ENCODE measurements around the gene ERVFRD-1. TPM values are rescaled to one million over a fixed set of nuclear protein-coding genes. Genes with fewer than 3 reads are reported as not detected.

ERVFRD-1 gene
- polyA plus RNA-seq, 3 donors: 0.05 to 0.06 TPM; not detected in 1

DNA sequence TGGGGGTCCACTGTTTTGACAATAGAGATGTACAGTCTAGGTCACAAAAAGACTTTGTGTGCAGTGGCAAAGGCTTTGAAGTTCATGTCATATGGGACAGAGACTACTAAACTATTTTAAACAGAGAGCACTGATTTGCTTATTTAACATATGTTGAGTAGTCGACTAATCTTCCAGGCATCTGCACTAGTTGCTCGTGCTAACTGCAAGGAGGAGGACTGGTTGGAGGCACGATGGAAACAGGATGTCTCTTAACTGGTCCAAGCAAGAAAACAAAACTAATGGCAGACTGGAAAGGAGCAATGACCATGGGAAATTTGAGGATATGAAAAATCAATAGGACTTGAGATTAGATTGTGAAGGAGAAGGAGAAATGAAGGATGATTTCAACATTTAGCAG lies 28.5 kb upstream of the ERVFRD-1 start:
- Mint-ChIP-seq H3K27me3 (ENCODE audit: low read depth in 3 of 3) (no peaks in the 10 kb centered on the region), H3K36me3 (peaks cover 12 to 15% of the 10 kb centered on the region in 2 donors), H3K4me3 (no peak overlapping the region), H3K9me3 (peaks cover 0 to 5% (median 0%) of the 10 kb centered on the region in 7 donors), H3K27ac (peak overlapping the region in 4 of 7 donors; percentile 13 to 67 (median 33)), H3K4me1 (peaks cover 40% of the 10 kb centered on the region)
- Histone ChIP-seq H3K36me3 (replicated peaks in 1 of 2; ENCODE audit: control insufficient read depth in 1 of 2, insufficient read depth in 2 of 2, low read length in 2 of 2) (peaks cover 11 to 15% of the 10 kb centered on the region in 2 donors), H3K27me3 (ENCODE audit: control insufficient read depth in 2 of 2, insufficient read depth in 2 of 2, low read length in 2 of 2) (no peaks in the 10 kb centered on the region), H3K4me1 (ENCODE audit: control insufficient read depth in 1 of 2, insufficient read depth in 2 of 2, low read length in 2 of 2) (peaks cover 30 to 33% of the 10 kb centered on the region in 2 donors), H4K20me1 (ENCODE audit: insufficient read depth, low read length) (no peaks in the 10 kb centered on the region), H3K9me3 (replicated peaks in 1 of 2; ENCODE audit: control insufficient read depth in 1 of 2, insufficient read depth in 1 of 2, low read length in 2 of 2) (no peaks in the 10 kb centered on the region), H2AFZ (ENCODE audit: insufficient read depth, low read depth, low read length, poor library complexity, severe bottlenecking) (no peak overlapping the region), H3K27ac (ENCODE audit: low read depth in 1 of 2, low read length in 2 of 2) (no peak overlapping the region), H3K9ac (ENCODE audit: insufficient read depth, low read length, poor library complexity, severe bottlenecking) (no peak overlapping the region), H3K4me3 (replicated peaks in 1 of 3; ENCODE audit: low read depth in 2 of 3, low read length in 3 of 3) (no peak overlapping the region), H3K4me2 (replicated peaks; ENCODE audit: extremely low read depth, low read length, poor library complexity, severe bottlenecking) (no peak overlapping the region), H3K79me2 (ENCODE audit: insufficient read depth, low read length) (no peaks in the 10 kb centered on the region)
- TF ChIP-seq, protein P1, sequence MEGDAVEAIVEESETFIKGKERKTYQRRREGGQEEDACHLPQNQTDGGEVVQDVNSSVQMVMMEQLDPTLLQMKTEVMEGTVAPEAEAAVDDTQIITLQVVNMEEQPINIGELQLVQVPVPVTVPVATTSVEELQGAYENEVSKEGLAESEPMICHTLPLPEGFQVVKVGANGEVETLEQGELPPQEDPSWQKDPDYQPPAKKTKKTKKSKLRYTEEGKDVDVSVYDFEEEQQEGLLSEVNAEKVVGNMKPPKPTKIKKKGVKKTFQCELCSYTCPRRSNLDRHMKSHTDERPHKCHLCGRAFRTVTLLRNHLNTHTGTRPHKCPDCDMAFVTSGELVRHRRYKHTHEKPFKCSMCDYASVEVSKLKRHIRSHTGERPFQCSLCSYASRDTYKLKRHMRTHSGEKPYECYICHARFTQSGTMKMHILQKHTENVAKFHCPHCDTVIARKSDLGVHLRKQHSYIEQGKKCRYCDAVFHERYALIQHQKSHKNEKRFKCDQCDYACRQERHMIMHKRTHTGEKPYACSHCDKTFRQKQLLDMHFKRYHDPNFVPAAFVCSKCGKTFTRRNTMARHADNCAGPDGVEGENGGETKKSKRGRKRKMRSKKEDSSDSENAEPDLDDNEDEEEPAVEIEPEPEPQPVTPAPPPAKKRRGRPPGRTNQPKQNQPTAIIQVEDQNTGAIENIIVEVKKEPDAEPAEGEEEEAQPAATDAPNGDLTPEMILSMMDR (IDR thresholded peaks at IDR 0.05): no peak
- no peak for DNase-seq
- WGBS (ENCODE audit: insufficient coverage): 85% methylated on average over 2 of the region's 3 CpGs
- intact Hi-C loops (cut with micrococcal nuclease): loop anchor here (5.0 to 10.0 kb wide), 5 partner anchors 48 to 437 kb away; partner anchors contain the start of gene SMIM13 (in 1 of the 2)

DNA sequence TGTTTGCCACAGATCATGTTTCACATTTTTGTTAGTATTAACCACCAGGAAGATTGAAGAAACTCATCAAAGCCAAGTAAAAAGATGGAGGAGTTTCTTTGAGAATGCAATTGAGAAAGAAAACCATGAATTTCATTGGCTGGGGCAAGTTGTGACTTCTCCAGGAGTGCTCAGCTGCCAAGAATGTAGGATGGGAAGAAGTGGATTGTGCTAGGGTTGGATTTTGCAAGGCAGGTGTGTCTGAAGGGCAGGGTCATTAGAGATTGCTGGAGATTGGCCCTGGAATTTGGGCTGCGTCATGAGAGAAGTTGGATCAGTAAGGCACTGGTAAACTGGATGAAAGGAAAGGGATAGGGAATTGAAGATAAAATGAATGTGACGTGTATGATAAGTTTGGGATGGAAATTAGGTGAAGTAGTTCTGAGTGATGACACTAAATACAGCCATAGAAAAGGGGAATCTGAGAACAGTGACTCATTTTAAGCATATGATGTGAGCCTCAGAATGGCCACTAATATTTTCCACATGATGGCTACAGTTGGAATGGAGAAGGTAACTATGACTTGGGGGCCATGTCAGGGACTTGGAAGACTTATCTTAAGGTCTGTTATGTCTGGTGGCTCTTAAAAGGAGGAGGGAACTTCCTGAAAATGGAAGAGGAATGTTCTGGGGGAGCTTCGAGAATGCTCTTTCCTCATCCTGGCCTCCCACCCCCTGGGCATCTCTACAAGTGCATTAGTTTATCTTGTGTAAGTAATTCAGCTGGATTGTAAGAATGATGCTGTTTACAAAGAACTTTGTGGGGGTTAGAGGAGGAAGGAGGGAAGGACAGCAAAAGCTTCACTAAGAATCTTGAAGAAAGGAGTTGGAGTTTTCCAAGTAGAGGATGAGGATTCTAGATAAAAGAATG lies 27.8 kb upstream of the ERVFRD-1 start:
- Histone ChIP-seq H2AFZ (ENCODE audit: insufficient read depth, low read depth, low read length, poor library complexity, severe bottlenecking) (no peak overlapping the region), H3K36me3 (replicated peaks in 1 of 2; ENCODE audit: control insufficient read depth in 1 of 2, insufficient read depth in 2 of 2, low read length in 2 of 2) (peaks cover 15 to 19% of the 10 kb centered on the region in 2 donors)
- WGBS (ENCODE audit: insufficient coverage): 100% methylated on average over 2 of the region's 3 CpGs

More for the DNA sequence above, 27.8 kb upstream of the ERVFRD-1 start:
- Histone ChIP-seq H3K4me3 (replicated peaks in 1 of 3; ENCODE audit: low read depth in 2 of 3, low read length in 3 of 3) (no peak overlapping the region), H3K9ac (ENCODE audit: insufficient read depth, low read length, poor library complexity, severe bottlenecking) (no peak overlapping the region), H3K27me3 (ENCODE audit: control insufficient read depth in 2 of 2, insufficient read depth in 2 of 2, low read length in 2 of 2) (no peaks in the 10 kb centered on the region), H3K9me3 (replicated peaks in 1 of 2; ENCODE audit: control insufficient read depth in 1 of 2, insufficient read depth in 1 of 2, low read length in 2 of 2) (no peaks in the 10 kb centered on the region), H3K79me2 (ENCODE audit: insufficient read depth, low read length) (no peaks in the 10 kb centered on the region), H3K4me2 (replicated peaks; ENCODE audit: extremely low read depth, low read length, poor library complexity, severe bottlenecking) (no peak overlapping the region), H4K20me1 (ENCODE audit: insufficient read depth, low read length) (no peaks in the 10 kb centered on the region), H3K4me1 (ENCODE audit: control insufficient read depth in 1 of 2, insufficient read depth in 2 of 2, low read length in 2 of 2) (peaks cover 28 to 30% of the 10 kb centered on the region in 2 donors), H3K27ac (ENCODE audit: low read depth in 1 of 2, low read length in 2 of 2) (no peak overlapping the region)
- TF ChIP-seq, protein P1 (IDR thresholded peaks at IDR 0.05): no peak
- Mint-ChIP-seq H3K27ac (peak overlapping the region in 4 of 7 donors; percentile 46 to 76 (median 59)), H3K9me3 (peaks cover 0 to 5% (median 0%) of the 10 kb centered on the region in 7 donors), H3K27me3 (ENCODE audit: low read depth in 3 of 3) (no peaks in the 10 kb centered on the region), H3K4me3 (no peak overlapping the region), H3K4me1 (peaks cover 39% of the 10 kb centered on the region), H3K36me3 (peaks cover 19 to 22% of the 10 kb centered on the region in 2 donors)
- peak; percentile 35 to 89 (median 77) for DNase-seq
- intact Hi-C loops (cut with micrococcal nuclease): no loop called here

All from CD14-positive monocyte (primary cell).